Keratinocyte (primary cell): ENCODE results near the gene VAV1. TPM values are rescaled to one million over a fixed set of nuclear protein-coding genes. Genes with fewer than 3 reads are reported as not detected.

Experiments used
- DNase-seq: peaks from one replicate; pipeline ENCODE4 v3.0.0-alpha.2; 2011; ENCODE audit warnings: low read depth, missing footprints, low spot score
- FAIRE-seq: peaks from 2 replicates; lab custom pipeline; 2011; peaks lifted over from hg19 to GRCh38; lab: Jason Lieb, UNC
- H2AFZ ChIP-seq: 2 replicates; pipeline ENCODE4 v1.6.0; 2012; ENCODE audit warnings: low read length, control low read depth, inconsistent platforms; ENCODE audit not compliant: control insufficient read depth
- H3K27ac ChIP-seq: 2 replicates; pipeline ENCODE4 v1.5.1; 2011; ENCODE audit warnings: low read length; ENCODE audit not compliant: control insufficient read depth, insufficient read depth
- H3K27me3 ChIP-seq: 3 replicates; pipeline ENCODE4 v1.6.0; 2011; ENCODE audit warnings: low read length; ENCODE audit not compliant: control insufficient read depth, insufficient read depth; ENCODE audit errors: extremely low read depth
- H3K36me3 ChIP-seq, 2 experiments: 2 replicates in 1 of 2; 3 replicates in 1 of 2; pipeline ENCODE4 v1.5.1; 2011; ENCODE audit warnings: low read length in 2 of 2, mild to moderate bottlenecking in 1 of 2; ENCODE audit not compliant: control insufficient read depth in 2 of 2, insufficient read depth in 2 of 2; ENCODE audit errors: extremely low read depth in 1 of 2
- H3K4me1 ChIP-seq: 3 replicates; pipeline ENCODE4 v1.5.1; 2011; ENCODE audit warnings: low read length; ENCODE audit not compliant: control insufficient read depth, insufficient read depth; ENCODE audit errors: extremely low read depth
- H3K4me2 ChIP-seq: 3 replicates; pipeline ENCODE4 v1.6.0; 2011; ENCODE audit warnings: low read depth, low read length; ENCODE audit not compliant: control insufficient read depth, insufficient read depth; ENCODE audit errors: extremely low read depth
- H3K4me3 ChIP-seq, 3 experiments: fragments of 200-600 bp in 1 of 3; sonication (generic) in 1 of 3; 2 replicates in 2 of 3; 3 replicates in 1 of 3; pipeline ENCODE4 v1.5.1; 2011 to 2016; ENCODE audit warnings: low read length in 3 of 3, mild to moderate bottlenecking in 3 of 3, control low read depth in 2 of 3, inconsistent platforms in 1 of 3, low read depth in 1 of 3, mixed read lengths in 1 of 3, mixed run types in 1 of 3, moderate library complexity in 1 of 3; ENCODE audit not compliant: control insufficient read depth in 2 of 3, insufficient read depth in 2 of 3; ENCODE audit errors: extremely low read depth in 1 of 3
- H3K79me2 ChIP-seq: 2 replicates; pipeline ENCODE4 v1.6.0; 2012; ENCODE audit warnings: low read length; ENCODE audit not compliant: control insufficient read depth, insufficient read depth
- H3K9ac ChIP-seq: 3 replicates; pipeline ENCODE4 v1.6.0; 2011; ENCODE audit warnings: low read length; ENCODE audit not compliant: control insufficient read depth, insufficient read depth; ENCODE audit errors: extremely low read depth
- H3K9me1 ChIP-seq: 3 replicates; pipeline ENCODE4 v1.6.0; 2011; ENCODE audit warnings: low read length; ENCODE audit not compliant: control insufficient read depth, insufficient read depth; ENCODE audit errors: extremely low read depth
- H3K9me3 ChIP-seq: 2 replicates; pipeline ENCODE4 v1.5.1; 2012; ENCODE audit warnings: low read depth, low read length; ENCODE audit not compliant: control insufficient read depth
- H4K20me1 ChIP-seq: 3 replicates; pipeline ENCODE4 v1.6.0; 2011; ENCODE audit warnings: low read length; ENCODE audit not compliant: control insufficient read depth, insufficient read depth; ENCODE audit errors: extremely low read depth
- EZH2 ChIP-seq: IDR thresholded peaks from one replicate; pipeline ENCODE4 v1.6.1; 2012; ENCODE audit warnings: inconsistent platforms, mild to moderate bottlenecking, low read length, moderate library complexity
- dilution Hi-C: fragments of 300-500 bp; cut with MboI; formaldehyde crosslinking; loops from one replicate; pipeline ENCODE4 v1.7.0; 2020; ENCODE audit warnings: low sequenced_read_pairs; ENCODE audit not compliant: extremely low pct_ligation_motif_present
- polyA plus RNA-seq, 5 experiments: library from polyadenylated mRNA; depleted of rRNA in 3 of 5; stranded (reverse) in 3 of 5; stranded (forward) in 1 of 5; unstranded in 1 of 5; fragments of >200 nt; gene quantifications; 1 replicate in 1 of 5; 2 replicates in 3 of 5; 3 replicates in 1 of 5; pipeline versions ENCODE4 v1.2.1 to v1.2.3, GENCODE V29; 2011 to 2012; ENCODE audit warnings: missing spikeins in 2 of 5, low read depth in 1 of 5, low replicate concordance in 1 of 5
- TF ChIP-seq, protein P1 (sequence below), 3 experiments: IDR thresholded peaks in 1 of 3; conservative IDR thresholded peaks in 1 of 3; optimal IDR thresholded peaks in 1 of 3; 2 replicates in 2 of 3; 3 replicates in 1 of 3; pipeline versions ENCODE3 to v1.5.1; 2011; ENCODE audit warnings: low read length in 3 of 3, mild to moderate bottlenecking in 3 of 3, moderate library complexity in 2 of 3, control low read depth in 1 of 3, inconsistent platforms in 1 of 3; ENCODE audit not compliant: insufficient read depth in 2 of 3; ENCODE audit errors: extremely low read depth in 1 of 3

Gene VAV1
- polyA plus RNA-seq, 1 donor (not counting 4 experiments of a cell fraction or from before 2014, with no cell fraction given), result 0.42 TPM

DNA sequence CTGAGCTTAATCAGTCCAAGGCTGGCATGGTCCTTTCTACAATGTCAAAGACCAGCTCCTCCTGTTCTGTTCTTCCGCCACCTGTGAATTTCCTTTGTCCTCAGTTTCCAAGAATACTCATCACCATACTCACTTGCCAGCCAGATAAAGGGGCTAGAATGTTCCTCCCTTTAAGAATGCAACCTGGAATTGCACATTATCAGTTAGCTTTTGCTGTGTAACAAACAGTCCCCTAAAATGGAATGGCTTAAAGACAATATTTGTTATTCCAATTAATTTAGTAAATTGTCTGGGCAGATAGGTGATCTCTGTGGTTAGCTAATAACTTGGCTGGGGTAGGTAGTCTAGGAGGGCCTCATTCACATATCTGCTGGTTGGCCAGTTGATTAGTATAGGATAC lies 36.0 kb downstream of the VAV1 start:
- Histone ChIP-seq H3K27me3 (no peaks in the 10 kb centered on the region), H4K20me1 (no peaks in the 10 kb centered on the region), H3K4me3 (no peak overlapping the region), H3K9ac (no peak overlapping the region), H2AFZ (no peak overlapping the region), H3K9me1 (no peaks in the 10 kb centered on the region), H3K4me1 (no peaks in the 10 kb centered on the region), H3K9me3 (no peaks in the 10 kb centered on the region), H3K79me2 (no peaks in the 10 kb centered on the region), H3K27ac (no peak overlapping the region), H3K36me3 (no peaks in the 10 kb centered on the region), H3K4me2 (no peak overlapping the region)
- no peak for DNase-seq
- dilution Hi-C loops, result no loop called here
- no peak for TF ChIP-seq EZH2
- TF ChIP-seq, protein P1, sequence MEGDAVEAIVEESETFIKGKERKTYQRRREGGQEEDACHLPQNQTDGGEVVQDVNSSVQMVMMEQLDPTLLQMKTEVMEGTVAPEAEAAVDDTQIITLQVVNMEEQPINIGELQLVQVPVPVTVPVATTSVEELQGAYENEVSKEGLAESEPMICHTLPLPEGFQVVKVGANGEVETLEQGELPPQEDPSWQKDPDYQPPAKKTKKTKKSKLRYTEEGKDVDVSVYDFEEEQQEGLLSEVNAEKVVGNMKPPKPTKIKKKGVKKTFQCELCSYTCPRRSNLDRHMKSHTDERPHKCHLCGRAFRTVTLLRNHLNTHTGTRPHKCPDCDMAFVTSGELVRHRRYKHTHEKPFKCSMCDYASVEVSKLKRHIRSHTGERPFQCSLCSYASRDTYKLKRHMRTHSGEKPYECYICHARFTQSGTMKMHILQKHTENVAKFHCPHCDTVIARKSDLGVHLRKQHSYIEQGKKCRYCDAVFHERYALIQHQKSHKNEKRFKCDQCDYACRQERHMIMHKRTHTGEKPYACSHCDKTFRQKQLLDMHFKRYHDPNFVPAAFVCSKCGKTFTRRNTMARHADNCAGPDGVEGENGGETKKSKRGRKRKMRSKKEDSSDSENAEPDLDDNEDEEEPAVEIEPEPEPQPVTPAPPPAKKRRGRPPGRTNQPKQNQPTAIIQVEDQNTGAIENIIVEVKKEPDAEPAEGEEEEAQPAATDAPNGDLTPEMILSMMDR (optimal IDR thresholded peaks at IDR 0.05 in 1 of 3, IDR thresholded peaks at IDR 0.05 in 1 of 3, conservative IDR thresholded peaks at IDR 0.05 in 1 of 3; ENCODE audit: extremely low read depth in 1 of 3, insufficient read depth in 2 of 3, low read length in 3 of 3), result no peak
- FAIRE-seq, result no peak

DNA sequence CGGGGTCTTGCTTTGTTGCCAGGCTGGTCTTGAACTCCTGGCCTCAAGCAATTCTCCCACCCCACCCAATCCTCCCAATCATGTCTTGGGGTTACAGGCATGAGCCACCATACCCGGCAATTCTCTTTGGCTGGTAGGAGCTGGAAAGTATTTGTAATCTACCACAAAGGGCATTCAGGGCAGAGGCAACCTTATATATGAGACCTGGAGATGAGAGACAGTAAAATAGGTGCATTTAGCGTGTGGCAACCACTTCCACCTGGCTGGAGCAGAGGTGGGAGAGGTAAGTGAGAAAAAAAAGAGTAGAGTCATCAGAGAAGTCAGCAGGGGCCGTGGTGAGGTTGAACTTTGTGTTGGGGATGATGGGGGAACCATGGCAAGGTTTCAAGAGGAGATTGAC lies 36.8 kb downstream of the VAV1 start:
- H3K36me3 ChIP-seq, result no peaks in the 10 kb centered on the region
- dilution Hi-C loops, result no loop called here
- H3K4me3 ChIP-seq, result no peak overlapping the region
- no peak overlapping the region for H2AFZ ChIP-seq
- no peaks in the 10 kb centered on the region for H4K20me1 ChIP-seq
- H3K9me3 ChIP-seq, result no peaks in the 10 kb centered on the region
- H3K4me1 ChIP-seq, result no peaks in the 10 kb centered on the region
- H3K27me3 ChIP-seq, result no peaks in the 10 kb centered on the region
- H3K9ac ChIP-seq, result no peak overlapping the region
- no peaks in the 10 kb centered on the region for H3K9me1 ChIP-seq
- no peak overlapping the region for H3K4me2 ChIP-seq
- TF ChIP-seq, protein P1 (optimal IDR thresholded peaks at IDR 0.05 in 1 of 3, IDR thresholded peaks at IDR 0.05 in 1 of 3, conservative IDR thresholded peaks at IDR 0.05 in 1 of 3; ENCODE audit: extremely low read depth in 1 of 3, insufficient read depth in 2 of 3, low read length in 3 of 3), result no peak
- TF ChIP-seq EZH2, result no peak
- no peak for FAIRE-seq
- H3K27ac ChIP-seq, result no peak overlapping the region
- H3K79me2 ChIP-seq, result no peaks in the 10 kb centered on the region
- DNase-seq, result no peak
